RWPE2 (cell line): ENCODE results near the gene MGAT5B.
A peak's percentile ranks its signal among the peaks of the same experiment; 100 is the strongest.

Experiments
- ATAC-seq: fragments of 200-7000 bp; cut with Tn5 transposase; 3 replicates; pipeline ENCODE4 v1.9.1; 2021; ENCODE audit warnings: low read depth
- DNase-seq: peaks from one replicate; pipeline ENCODE4 v3.0.0-alpha.2; 2020; ENCODE audit warnings: low spot score
- H3K27ac ChIP-seq: fragments of 450-650 bp; 2 replicates; pipeline ENCODE4 v1.5.1; 2017; ENCODE audit warnings: mild to moderate bottlenecking; ENCODE audit not compliant: poor library complexity, severe bottlenecking
- H3K27me3 ChIP-seq: fragments of 250-450 bp; sonication (Bioruptor Pico); 2 replicates; pipeline ENCODE4 v1.5.1; 2021; ENCODE audit warnings: mild to moderate bottlenecking, moderate library complexity; ENCODE audit not compliant: insufficient read depth, poor library complexity, severe bottlenecking
- H3K36me3 ChIP-seq: fragments of 250-450 bp; sonication (Bioruptor Pico); 2 replicates; pipeline ENCODE4 v1.5.1; 2020; ENCODE audit warnings: low read depth, mild to moderate bottlenecking, moderate library complexity
- H3K4me1 ChIP-seq: fragments of 250-450 bp; sonication (Bioruptor Pico); 2 replicates; pipeline ENCODE4 v1.5.1; 2021; ENCODE audit warnings: mild to moderate bottlenecking, moderate library complexity; ENCODE audit not compliant: insufficient read depth, poor library complexity, severe bottlenecking
- H3K4me3 ChIP-seq: fragments of 250-450 bp; sonication (Bioruptor Pico); 2 replicates; pipeline ENCODE4 v1.5.1; 2021; ENCODE audit warnings: mild to moderate bottlenecking, moderate library complexity; ENCODE audit not compliant: severe bottlenecking
- H3K9me3 ChIP-seq: fragments of 250-450 bp; sonication (Bioruptor Pico); 2 replicates; pipeline ENCODE4 v1.5.1; 2021; ENCODE audit warnings: mild to moderate bottlenecking, moderate library complexity; ENCODE audit not compliant: severe bottlenecking
- TF ChIP-seq, protein P1 (sequence below): fragments of 450-650 bp; IDR thresholded peaks from one replicate; pipeline ENCODE4 v1.5.1; 2017; ENCODE audit warnings: mild to moderate bottlenecking, moderate library complexity; ENCODE audit not compliant: poor library complexity, severe bottlenecking

The MGAT5B gene

DNA sequence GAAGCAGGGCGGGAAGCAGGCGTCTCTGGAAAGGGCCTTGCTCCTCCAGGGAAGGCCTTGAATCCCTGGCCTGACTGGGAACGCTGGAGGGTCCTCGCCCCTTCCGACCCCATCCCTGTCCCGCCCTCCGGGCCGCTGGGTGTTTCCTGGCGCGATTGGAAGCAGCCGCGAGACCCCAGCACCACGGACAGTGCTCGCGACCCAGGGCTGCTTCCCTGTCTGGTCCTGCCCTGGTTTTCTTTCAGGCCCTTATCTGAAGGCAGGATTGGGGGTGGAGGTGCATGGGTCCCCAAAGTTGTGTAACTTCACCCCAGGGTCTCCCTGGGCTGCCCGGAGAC is 2.1 kb downstream of the MGAT5B start:
- Histone ChIP-seq H3K9me3 (no peaks in the 10 kb centered on the region), H3K4me1 (peaks cover 37% of the 10 kb centered on the region), H3K27me3 (no peaks in the 10 kb centered on the region), H3K36me3 (peaks cover 6% of the 10 kb centered on the region; the same call in 1 of the 2 replicates), H3K4me3 (no peak overlapping the region), H3K27ac (peak overlapping the region; percentile 87)
- no peak for DNase-seq
- ATAC-seq, result no peak
- TF ChIP-seq, protein P1, sequence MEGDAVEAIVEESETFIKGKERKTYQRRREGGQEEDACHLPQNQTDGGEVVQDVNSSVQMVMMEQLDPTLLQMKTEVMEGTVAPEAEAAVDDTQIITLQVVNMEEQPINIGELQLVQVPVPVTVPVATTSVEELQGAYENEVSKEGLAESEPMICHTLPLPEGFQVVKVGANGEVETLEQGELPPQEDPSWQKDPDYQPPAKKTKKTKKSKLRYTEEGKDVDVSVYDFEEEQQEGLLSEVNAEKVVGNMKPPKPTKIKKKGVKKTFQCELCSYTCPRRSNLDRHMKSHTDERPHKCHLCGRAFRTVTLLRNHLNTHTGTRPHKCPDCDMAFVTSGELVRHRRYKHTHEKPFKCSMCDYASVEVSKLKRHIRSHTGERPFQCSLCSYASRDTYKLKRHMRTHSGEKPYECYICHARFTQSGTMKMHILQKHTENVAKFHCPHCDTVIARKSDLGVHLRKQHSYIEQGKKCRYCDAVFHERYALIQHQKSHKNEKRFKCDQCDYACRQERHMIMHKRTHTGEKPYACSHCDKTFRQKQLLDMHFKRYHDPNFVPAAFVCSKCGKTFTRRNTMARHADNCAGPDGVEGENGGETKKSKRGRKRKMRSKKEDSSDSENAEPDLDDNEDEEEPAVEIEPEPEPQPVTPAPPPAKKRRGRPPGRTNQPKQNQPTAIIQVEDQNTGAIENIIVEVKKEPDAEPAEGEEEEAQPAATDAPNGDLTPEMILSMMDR, result no peak

DNA sequence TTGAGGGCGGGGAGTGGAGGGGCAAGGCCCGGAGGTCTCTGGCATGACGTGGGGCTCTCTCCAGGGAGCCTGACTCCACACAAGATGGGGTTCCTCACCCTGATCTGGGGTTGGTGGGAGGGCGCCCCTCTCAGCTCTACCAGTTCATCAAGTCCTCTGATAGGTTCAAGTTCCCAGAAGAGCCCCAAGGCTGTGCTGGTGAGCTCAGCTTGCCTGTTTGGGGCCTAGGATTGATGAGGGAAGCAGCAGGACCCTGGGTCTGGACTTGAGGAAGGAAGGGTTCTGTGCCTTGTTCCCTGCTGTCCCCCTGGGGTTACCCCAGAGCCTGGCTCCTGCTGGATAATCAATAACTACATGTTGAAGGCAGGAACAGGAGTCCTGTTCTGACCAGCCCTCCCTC is 3.5 kb downstream of the MGAT5B start:
- H3K27ac ChIP-seq, result peak overlapping the region; percentile 87
- TF ChIP-seq, protein P1, result no peak
- DNase-seq (no peak), ATAC-seq (no peak)
- no peaks in the 10 kb centered on the region for H3K9me3 ChIP-seq
- H3K36me3 ChIP-seq, result peaks cover 6% of the 10 kb centered on the region; the same call in 1 of the 2 replicates
- H3K4me3 ChIP-seq, result no peak overlapping the region
- H3K27me3 ChIP-seq, result no peaks in the 10 kb centered on the region
- H3K4me1 ChIP-seq, result peaks cover 37% of the 10 kb centered on the region

DNA sequence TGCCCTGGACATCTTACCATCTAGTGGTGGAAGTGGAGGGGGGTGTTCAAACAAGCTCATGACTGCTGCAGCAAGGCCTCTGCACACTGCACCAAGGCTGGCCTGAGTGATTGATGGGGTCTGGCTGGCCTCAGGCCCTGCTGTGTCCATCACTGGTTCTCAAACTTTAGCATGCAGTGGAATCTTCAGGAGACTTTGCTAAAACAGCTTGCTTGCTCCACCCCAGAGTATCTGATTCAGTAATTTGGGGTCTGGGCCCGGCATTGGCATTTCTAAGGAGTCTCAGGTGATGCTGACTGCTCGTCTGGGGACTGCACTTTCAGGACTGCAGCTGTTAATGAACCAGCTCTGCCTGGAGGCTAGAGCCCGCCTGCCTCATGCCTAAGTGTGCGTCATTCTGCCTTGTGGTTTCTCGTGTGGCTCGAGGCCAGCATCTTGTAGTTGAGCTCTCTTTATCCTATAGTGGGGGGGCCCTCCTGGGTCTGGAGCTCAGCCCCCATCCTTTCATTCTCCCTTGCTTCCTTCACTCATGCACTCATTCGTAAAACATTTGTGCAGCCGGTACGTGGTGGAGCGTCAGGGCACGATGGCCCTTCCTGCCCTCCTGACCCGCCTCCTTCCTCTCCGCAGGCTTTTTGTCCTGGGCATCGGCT is 4.1 kb downstream of the MGAT5B start:
- Histone ChIP-seq H3K27me3 (no peaks in the 10 kb centered on the region), H3K4me3 (no peak overlapping the region), H3K9me3 (no peaks in the 10 kb centered on the region), H3K36me3 (peaks cover 6% of the 10 kb centered on the region; the same call in 1 of the 2 replicates), H3K4me1 (peaks cover 31% of the 10 kb centered on the region), H3K27ac (peak overlapping the region; percentile 87)
- TF ChIP-seq, protein P1, result no peak
- ATAC-seq (peak; percentile 86), DNase-seq (peak; percentile 97)

DNA sequence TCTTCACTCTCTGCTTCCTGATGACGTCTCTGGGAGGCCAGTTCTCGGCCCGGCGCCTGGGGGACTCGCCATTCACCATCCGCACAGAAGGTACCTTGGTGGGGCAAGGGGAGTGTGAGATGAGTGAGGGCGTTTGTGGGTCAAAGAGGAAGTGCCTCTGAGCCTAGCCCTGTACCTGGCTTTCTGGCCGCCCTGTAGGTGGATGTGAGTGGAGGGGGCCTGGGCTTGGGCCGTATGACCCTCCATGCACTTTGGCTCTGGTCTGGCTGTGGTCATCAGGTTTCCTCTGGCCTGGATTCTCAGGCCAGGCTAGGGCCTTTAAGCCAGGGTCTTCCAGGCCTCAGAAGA is 4.6 kb downstream of the MGAT5B start:
- Histone ChIP-seq H3K4me1 (peaks cover 26% of the 10 kb centered on the region), H3K9me3 (no peaks in the 10 kb centered on the region), H3K27me3 (no peaks in the 10 kb centered on the region), H3K27ac (peak overlapping the region; percentile 87), H3K4me3 (no peak overlapping the region), H3K36me3 (peaks cover 6% of the 10 kb centered on the region; the same call in 1 of the 2 replicates)
- DNase-seq, result no peak
- TF ChIP-seq, protein P1, result no peak
- ATAC-seq, result no peak

DNA sequence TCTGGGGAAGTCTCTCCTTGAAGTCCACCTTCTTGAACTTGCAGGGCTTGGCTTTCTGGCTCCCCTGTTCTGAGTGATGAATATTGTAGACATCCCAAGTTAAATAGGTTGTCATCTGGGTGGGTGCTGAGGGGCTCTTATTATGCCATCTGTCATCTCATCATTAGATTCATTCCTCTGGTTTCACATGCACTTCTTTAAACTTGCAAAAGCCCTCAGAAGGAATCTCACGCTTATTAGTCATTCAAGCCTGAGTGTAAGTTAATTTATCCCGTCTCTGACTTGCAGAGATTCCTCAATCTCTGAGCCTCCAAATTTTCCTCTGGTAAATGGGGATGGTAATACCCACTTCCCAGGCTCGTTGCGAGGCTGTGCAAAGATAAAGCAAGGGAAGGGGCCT is 5.7 kb downstream of the MGAT5B start:
- Histone ChIP-seq H3K36me3 (peaks cover 6% of the 10 kb centered on the region; the same call in 1 of the 2 replicates), H3K27me3 (no peaks in the 10 kb centered on the region), H3K27ac (peak overlapping the region; percentile 87)

More for the DNA sequence above, 5.7 kb downstream of the MGAT5B start:
- TF ChIP-seq, protein P1, result no peak
- peaks cover 24% of the 10 kb centered on the region for H3K4me1 ChIP-seq
- ATAC-seq (no peak), DNase-seq (no peak)
- H3K9me3 ChIP-seq, result no peaks in the 10 kb centered on the region
- no peak overlapping the region for H3K4me3 ChIP-seq
